RWPE2 (cell line): ENCODE results near the gene CRHBP.
"Not testable (repeated sequence)": the region's sequence is repeated elsewhere in the genome, so short reads cannot be mapped to it uniquely, and the experiment has no call there.

Source experiments
- ATAC-seq: fragments of 200-7000 bp; cut with Tn5 transposase; 3 replicates; pipeline ENCODE4 v1.9.1; 2021; ENCODE audit warnings: low read depth
- DNase-seq: peaks from one replicate; pipeline ENCODE4 v3.0.0-alpha.2; 2020; ENCODE audit warnings: low spot score
- H3K27ac ChIP-seq: fragments of 450-650 bp; 2 replicates; pipeline ENCODE4 v1.5.1; 2017; ENCODE audit warnings: mild to moderate bottlenecking; ENCODE audit not compliant: poor library complexity, severe bottlenecking
- H3K27me3 ChIP-seq: fragments of 250-450 bp; sonication (Bioruptor Pico); 2 replicates; pipeline ENCODE4 v1.5.1; 2021; ENCODE audit warnings: mild to moderate bottlenecking, moderate library complexity; ENCODE audit not compliant: insufficient read depth, poor library complexity, severe bottlenecking
- H3K36me3 ChIP-seq: fragments of 250-450 bp; sonication (Bioruptor Pico); 2 replicates; pipeline ENCODE4 v1.5.1; 2020; ENCODE audit warnings: low read depth, mild to moderate bottlenecking, moderate library complexity
- H3K4me1 ChIP-seq: fragments of 250-450 bp; sonication (Bioruptor Pico); 2 replicates; pipeline ENCODE4 v1.5.1; 2021; ENCODE audit warnings: mild to moderate bottlenecking, moderate library complexity; ENCODE audit not compliant: insufficient read depth, poor library complexity, severe bottlenecking
- H3K4me3 ChIP-seq: fragments of 250-450 bp; sonication (Bioruptor Pico); 2 replicates; pipeline ENCODE4 v1.5.1; 2021; ENCODE audit warnings: mild to moderate bottlenecking, moderate library complexity; ENCODE audit not compliant: severe bottlenecking
- H3K9me3 ChIP-seq: fragments of 250-450 bp; sonication (Bioruptor Pico); 2 replicates; pipeline ENCODE4 v1.5.1; 2021; ENCODE audit warnings: mild to moderate bottlenecking, moderate library complexity; ENCODE audit not compliant: severe bottlenecking
- CTCF ChIP-seq: fragments of 450-650 bp; IDR thresholded peaks from one replicate; pipeline ENCODE4 v1.5.1; 2017; ENCODE audit warnings: mild to moderate bottlenecking, moderate library complexity; ENCODE audit not compliant: poor library complexity, severe bottlenecking

The CRHBP gene

GRCh38 chr5:76986825-76987526 lies 34.1 kb downstream of the CRHBP start:
- TF ChIP-seq CTCF, result no peak
- no peaks in the 10 kb centered on the region for H3K9me3 ChIP-seq
- no peaks in the 10 kb centered on the region for H3K4me1 ChIP-seq
- no peak for ATAC-seq
- H3K4me3 ChIP-seq, result no peak overlapping the region
- H3K27me3 ChIP-seq, result no peaks in the 10 kb centered on the region
- no peak for DNase-seq
- H3K36me3 ChIP-seq, result no peaks in the 10 kb centered on the region
- H3K27ac ChIP-seq, result no peak overlapping the region

GRCh38 chr5:76990899-76991459 lies 38.1 kb downstream of the CRHBP start:
- DNase-seq (no peak), ATAC-seq (no peak)
- no peaks in the 10 kb centered on the region for H3K4me1 ChIP-seq
- no peaks in the 10 kb centered on the region for H3K9me3 ChIP-seq
- no peak for TF ChIP-seq CTCF
- no peak overlapping the region for H3K27ac ChIP-seq
- H3K27me3 ChIP-seq, result peaks cover under 1% of the 10 kb centered on the region
- H3K4me3 ChIP-seq, result no peak overlapping the region
- H3K36me3 ChIP-seq, result no peaks in the 10 kb centered on the region

- not testable (repeated sequence) for H3K36me3 ChIP-seq, H3K27me3 ChIP-seq, H3K9me3 ChIP-seq, ATAC-seq, H3K4me3 ChIP-seq, DNase-seq, H3K4me1 ChIP-seq, H3K27ac ChIP-seq
Measured at GRCh38 chr5:76993436-76993835, 40.6 kb downstream of the CRHBP start.

GRCh38 chr5:76994337-76994736 lies 41.5 kb downstream of the CRHBP start:
- DNase-seq (no peak), ATAC-seq (no peak)
- TF ChIP-seq CTCF, result no peak
- H3K27me3 ChIP-seq, result peaks cover 3% of the 10 kb centered on the region
- H3K36me3 ChIP-seq, result no peaks in the 10 kb centered on the region
- no peaks in the 10 kb centered on the region for H3K9me3 ChIP-seq
- no peak overlapping the region for H3K27ac ChIP-seq
- no peaks in the 10 kb centered on the region for H3K4me1 ChIP-seq
- H3K4me3 ChIP-seq, result no peak overlapping the region

- H3K36me3 ChIP-seq, ATAC-seq, H3K9me3 ChIP-seq, H3K27me3 ChIP-seq, H3K4me1 ChIP-seq, H3K27ac ChIP-seq, DNase-seq, H3K4me3 ChIP-seq: not testable (repeated sequence)
Measured at GRCh38 chr5:76998251-76998650, 45.4 kb downstream of the CRHBP start.

GRCh38 chr5:76999451-76999850 lies 46.6 kb downstream of the CRHBP start:
- no peaks in the 10 kb centered on the region for H3K36me3 ChIP-seq
- no peaks in the 10 kb centered on the region for H3K4me1 ChIP-seq
- no peak overlapping the region for H3K4me3 ChIP-seq
- H3K9me3 ChIP-seq, result no peaks in the 10 kb centered on the region
- no peak overlapping the region for H3K27ac ChIP-seq
- DNase-seq (no peak), ATAC-seq (peak; percentile 89)
- TF ChIP-seq CTCF, result no peak
- H3K27me3 ChIP-seq, result peaks cover 3% of the 10 kb centered on the region
